ENCODE data around the gene ABI2. TPM values are rescaled to one million over a fixed set of nuclear protein-coding genes. Genes with fewer than 3 reads are reported as not detected.
"Not testable (repeated sequence)": the region's sequence is repeated elsewhere in the genome, so short reads cannot be mapped to it uniquely, and the experiment has no call there.

ABI2 gene
- total RNA-seq, 1 donor from 2014 or later, result 161 TPM

DNA sequence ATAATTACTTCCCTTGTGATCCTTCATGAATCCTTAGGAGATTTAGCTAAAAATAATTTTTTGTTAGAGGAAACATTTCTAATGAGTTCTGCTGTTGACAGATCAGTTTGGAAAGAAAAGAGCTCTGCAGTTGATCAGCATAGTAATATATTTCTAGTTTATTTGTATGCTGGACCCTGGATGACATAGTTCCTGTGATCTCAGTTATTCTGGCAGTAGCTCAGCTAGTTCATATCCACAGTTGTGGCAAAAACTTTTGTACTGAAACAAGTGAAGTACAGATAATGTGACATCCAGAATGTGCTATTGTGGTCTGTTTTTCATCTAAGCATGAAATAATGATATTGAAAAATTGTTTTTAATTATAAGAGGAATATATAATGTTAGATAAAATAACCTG is 33.7 kb downstream of the ABI2 start:
- H3K79me2 ChIP-seq (ENCODE audit: low read depth), result peaks cover 100% of the 10 kb centered on the region
- H3K27ac Mint-ChIP-seq, result no peak overlapping the region

DNA sequence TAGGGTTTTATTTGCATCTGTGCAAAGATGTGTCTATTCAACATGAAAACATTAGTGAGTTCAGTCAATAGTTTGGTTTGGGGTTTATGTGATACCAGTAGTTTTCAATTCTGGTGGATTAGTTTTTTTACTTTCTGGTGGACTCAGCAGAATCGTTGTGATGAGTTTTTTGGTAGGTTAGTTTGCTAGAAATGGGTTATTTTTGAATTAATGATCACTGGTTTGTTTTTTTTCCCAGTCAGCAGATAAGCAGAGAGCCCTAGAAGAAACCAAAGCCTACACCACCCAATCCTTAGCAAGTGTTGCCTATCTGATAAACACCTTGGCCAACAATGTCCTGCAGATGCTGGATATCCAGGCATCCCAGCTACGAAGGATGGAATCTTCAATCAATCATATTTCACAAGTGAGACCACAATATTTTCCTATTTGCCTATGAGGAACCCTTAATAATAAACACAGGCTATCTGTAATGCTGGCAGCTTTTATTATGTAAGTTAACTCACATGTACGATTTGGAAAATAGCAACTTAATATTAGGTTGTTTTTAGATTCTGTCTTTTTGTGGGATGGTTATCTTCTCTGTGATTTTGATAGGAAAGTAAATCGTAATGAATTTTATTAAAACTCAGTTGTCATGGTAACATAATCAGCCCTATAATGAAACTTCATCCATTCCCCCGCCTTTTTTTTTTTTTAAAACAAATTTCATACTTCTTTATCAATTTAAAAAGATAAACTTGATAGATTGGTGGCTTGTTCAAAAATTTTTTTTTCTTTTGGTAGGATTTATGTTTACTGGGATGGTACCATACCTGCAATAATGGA is 38.7 kb downstream of the ABI2 start:
- no peaks in the 10 kb centered on the region for H3K27me3 ChIP-seq
- peaks cover 98% of the 10 kb centered on the region for H3K79me2 ChIP-seq (ENCODE audit: low read depth)
- H3K36me3 Mint-ChIP-seq, result peaks cover 41% of the 10 kb centered on the region

More for the DNA sequence above, 33.7 kb downstream of the ABI2 start:
- Histone ChIP-seq H3K27me3 (no peaks in the 10 kb centered on the region), H3K36me3 (peaks cover 13% of the 10 kb centered on the region), H3K4me1 (no peaks in the 10 kb centered on the region), H3K4me2 (no peak overlapping the region), H3K27ac (no peak overlapping the region), H3K4me3 (no peak overlapping the region), H3F3A (ENCODE audit: low read depth) (peaks cover 5% of the 10 kb centered on the region), H2AFZ (replicated peaks) (no peak overlapping the region), H3K9me3 (ENCODE audit: low read depth) (no peaks in the 10 kb centered on the region), H3K9ac (no peak overlapping the region), H4K20me1 (ENCODE audit: low read depth) (peaks cover 41% of the 10 kb centered on the region)
- peaks cover 5% of the 10 kb centered on the region for H3K9me3 Mint-ChIP-seq
- no peak for DNase-seq (ENCODE audit: low spot score)
- H3K4me1 Mint-ChIP-seq, result peaks cover 3% of the 10 kb centered on the region
- no peak for TF ChIP-seq EZH2 (IDR thresholded peaks at IDR 0.05)
- no peak for TF ChIP-seq CTCF (IDR thresholded peaks at IDR 0.05)
- no peak for TF ChIP-seq EZH2phosphoT487 (IDR thresholded peaks at IDR 0.05)
- no peak overlapping the region for H3K4me3 Mint-ChIP-seq
- H3K27me3 Mint-ChIP-seq (ENCODE audit: insufficient read depth, low read depth), result peaks cover 4% of the 10 kb centered on the region
- peaks cover 32% of the 10 kb centered on the region for H3K36me3 Mint-ChIP-seq

DNA sequence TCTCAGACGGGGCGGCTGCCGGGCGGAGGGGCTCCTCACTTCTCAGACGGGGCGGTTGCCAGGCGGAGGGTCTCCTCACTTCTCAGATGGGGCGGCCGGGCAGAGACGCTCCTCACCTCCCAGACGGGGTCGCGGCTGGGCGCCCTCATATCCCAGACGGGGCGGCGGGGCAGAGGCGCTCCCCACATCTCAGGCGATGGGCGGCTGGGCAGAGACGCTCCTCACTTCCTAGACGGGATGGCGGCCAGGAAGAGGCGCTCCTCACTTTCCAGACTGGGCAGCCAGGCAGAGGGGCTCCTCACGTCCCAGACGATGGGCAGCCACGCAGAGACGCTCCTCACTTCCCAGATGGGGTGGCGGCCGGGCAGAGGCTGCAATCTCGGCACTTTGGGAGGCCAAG is 44.5 kb downstream of the ABI2 start:
- not testable (repeated sequence) for H3K4me2 ChIP-seq; H3K4me3 Mint-ChIP-seq; DNase-seq (ENCODE audit: low spot score); H3K4me1 ChIP-seq; H3K9ac ChIP-seq; H3K27me3 Mint-ChIP-seq (ENCODE audit: insufficient read depth, low read depth); H4K20me1 ChIP-seq (ENCODE audit: low read depth); H3K4me3 ChIP-seq; H3K27ac ChIP-seq; H2AFZ ChIP-seq (replicated peaks); H3K4me1 Mint-ChIP-seq; H3K9me3 Mint-ChIP-seq; H3F3A ChIP-seq (ENCODE audit: low read depth); H3K9me3 ChIP-seq (ENCODE audit: low read depth); H3K27me3 ChIP-seq; H3K27ac Mint-ChIP-seq
- Histone ChIP-seq H3K36me3 (peaks cover 37% of the 10 kb centered on the region), H3K79me2 (ENCODE audit: low read depth) (peaks cover 81% of the 10 kb centered on the region)
- peaks cover 33% of the 10 kb centered on the region for H3K36me3 Mint-ChIP-seq

More for the DNA sequence above, 38.7 kb downstream of the ABI2 start:
- Histone ChIP-seq H3K4me1 (no peaks in the 10 kb centered on the region), H3K9me3 (ENCODE audit: low read depth) (no peaks in the 10 kb centered on the region), H3K36me3 (peaks cover 40% of the 10 kb centered on the region), H3K4me3 (no peak overlapping the region), H3K4me2 (no peak overlapping the region), H3K9ac (no peak overlapping the region), H4K20me1 (ENCODE audit: low read depth) (peaks cover 31% of the 10 kb centered on the region), H3F3A (ENCODE audit: low read depth) (no peaks in the 10 kb centered on the region), H2AFZ (replicated peaks) (no peak overlapping the region), H3K27ac (no peak overlapping the region)
- no peak overlapping the region for H3K27ac Mint-ChIP-seq
- peaks cover 2% of the 10 kb centered on the region for H3K27me3 Mint-ChIP-seq (ENCODE audit: insufficient read depth, low read depth)
- H3K4me3 Mint-ChIP-seq, result no peak overlapping the region
- DNase-seq (ENCODE audit: low spot score), result no peak
- H3K9me3 Mint-ChIP-seq, result peaks cover 2% of the 10 kb centered on the region
- no peaks in the 10 kb centered on the region for H3K4me1 Mint-ChIP-seq
- TF ChIP-seq CTCF (IDR thresholded peaks at IDR 0.05) (no peak), EZH2 (IDR thresholded peaks at IDR 0.05) (no peak)

- no peak overlapping the region for H3K9ac ChIP-seq
- Mint-ChIP-seq H3K27me3 (ENCODE audit: insufficient read depth, low read depth) (no peaks in the 10 kb centered on the region), H3K4me1 (peaks cover 3% of the 10 kb centered on the region), H3K36me3 (peaks cover 10% of the 10 kb centered on the region), H3K9me3 (no peaks in the 10 kb centered on the region), H3K27ac (no peak overlapping the region), H3K4me3 (no peak overlapping the region)
- no peak for DNase-seq (ENCODE audit: low spot score)
- H4K20me1 ChIP-seq (ENCODE audit: low read depth), result peaks cover 12% of the 10 kb centered on the region
- no peaks in the 10 kb centered on the region for H3K4me1 ChIP-seq
- H3K9me3 ChIP-seq (ENCODE audit: low read depth), result no peaks in the 10 kb centered on the region
- H3F3A ChIP-seq (ENCODE audit: low read depth), result peaks cover 6% of the 10 kb centered on the region
- H2AFZ ChIP-seq (replicated peaks), result no peak overlapping the region
- peaks cover 76% of the 10 kb centered on the region for H3K79me2 ChIP-seq (ENCODE audit: low read depth)
- H3K27ac ChIP-seq, result no peak overlapping the region
- H3K36me3 ChIP-seq, result peaks cover 17% of the 10 kb centered on the region
- H3K27me3 ChIP-seq, result no peaks in the 10 kb centered on the region
- H3K4me2 ChIP-seq, result no peak overlapping the region
- no peak overlapping the region for H3K4me3 ChIP-seq
- TF ChIP-seq CTCF (IDR thresholded peaks at IDR 0.05), result peak; percentile 26
- TF ChIP-seq EZH2 (IDR thresholded peaks at IDR 0.05), result no peak
Observed at GRCh38 chr2:203376173-203376572, 48.0 kb downstream of the ABI2 start.

Measured in neural progenitor cell (in vitro differentiated cells).